MM.1S (cell line): ENCODE measurements around the gene C9orf153.

ENCODE experiments used
- EZH2 ChIP-seq: fragments of 300-600 bp; sonication (generic); optimal IDR thresholded peaks from 2 replicates; pipeline ENCODE3; 2017; ENCODE audit warnings: low read depth, mild to moderate bottlenecking, antibody characterized with exemption, low read length, mixed read lengths
- TF ChIP-seq, protein P1 (sequence below): fragments of 300-600 bp; sonication (generic); IDR thresholded peaks from 2 replicates; pipeline ENCODE4 v1.5.1; 2016; ENCODE audit warnings: antibody characterized with exemption, low read length, mixed read lengths

DNA sequence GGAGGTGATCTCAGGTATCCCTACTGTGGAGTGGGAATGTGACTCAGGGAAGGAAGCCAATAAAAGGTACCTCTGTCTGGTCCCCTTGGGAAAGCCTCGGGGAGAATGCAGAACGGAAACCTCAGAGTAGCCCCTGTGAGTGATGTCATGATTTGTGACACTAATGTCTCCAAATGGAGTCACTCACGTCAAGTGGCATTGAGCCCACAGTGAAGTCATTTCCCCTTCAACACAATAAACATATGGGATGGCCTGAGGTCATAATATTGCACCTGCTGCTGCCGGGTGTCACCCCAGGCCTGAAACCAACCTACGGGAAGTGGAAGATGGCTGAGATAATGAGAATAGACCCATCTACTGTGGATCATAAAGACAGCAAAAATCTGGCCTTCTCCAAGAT is 84.2 kb downstream of the C9orf153 start:
- TF ChIP-seq, protein P1, sequence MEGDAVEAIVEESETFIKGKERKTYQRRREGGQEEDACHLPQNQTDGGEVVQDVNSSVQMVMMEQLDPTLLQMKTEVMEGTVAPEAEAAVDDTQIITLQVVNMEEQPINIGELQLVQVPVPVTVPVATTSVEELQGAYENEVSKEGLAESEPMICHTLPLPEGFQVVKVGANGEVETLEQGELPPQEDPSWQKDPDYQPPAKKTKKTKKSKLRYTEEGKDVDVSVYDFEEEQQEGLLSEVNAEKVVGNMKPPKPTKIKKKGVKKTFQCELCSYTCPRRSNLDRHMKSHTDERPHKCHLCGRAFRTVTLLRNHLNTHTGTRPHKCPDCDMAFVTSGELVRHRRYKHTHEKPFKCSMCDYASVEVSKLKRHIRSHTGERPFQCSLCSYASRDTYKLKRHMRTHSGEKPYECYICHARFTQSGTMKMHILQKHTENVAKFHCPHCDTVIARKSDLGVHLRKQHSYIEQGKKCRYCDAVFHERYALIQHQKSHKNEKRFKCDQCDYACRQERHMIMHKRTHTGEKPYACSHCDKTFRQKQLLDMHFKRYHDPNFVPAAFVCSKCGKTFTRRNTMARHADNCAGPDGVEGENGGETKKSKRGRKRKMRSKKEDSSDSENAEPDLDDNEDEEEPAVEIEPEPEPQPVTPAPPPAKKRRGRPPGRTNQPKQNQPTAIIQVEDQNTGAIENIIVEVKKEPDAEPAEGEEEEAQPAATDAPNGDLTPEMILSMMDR, result no peak
- no peak for TF ChIP-seq EZH2
